ENCODE results near the gene AKAP11.

DNA sequence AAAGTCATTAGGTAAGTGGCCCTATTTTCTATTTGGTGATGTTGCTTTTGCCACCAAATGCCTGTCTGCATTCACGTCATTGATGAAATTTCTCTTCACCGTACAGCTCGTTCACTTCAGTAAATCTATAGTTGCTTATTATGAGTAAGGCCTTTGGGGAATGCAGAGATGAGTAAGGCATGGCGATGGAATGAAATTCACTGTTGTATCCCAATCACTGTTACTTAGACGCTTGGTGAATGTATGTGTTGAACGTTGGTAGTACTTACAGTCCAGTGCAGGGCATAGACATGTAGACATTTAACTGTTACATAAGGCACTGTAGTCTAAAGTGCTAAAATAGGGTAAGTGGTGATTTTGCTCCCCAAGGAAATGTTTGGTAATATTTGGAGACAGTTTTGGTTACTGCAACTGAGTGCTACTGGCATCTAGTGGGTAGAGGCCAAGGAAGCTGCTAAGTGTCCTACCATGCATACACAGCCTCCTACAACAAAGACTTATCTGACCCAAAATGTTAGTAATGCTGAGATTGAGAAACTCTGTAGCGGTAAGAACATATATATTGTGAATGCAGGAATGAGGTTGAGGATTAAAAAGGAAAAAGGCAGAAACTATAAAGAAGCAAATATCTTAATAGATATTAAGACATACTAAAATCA is 5.8 kb downstream of the AKAP11 start:
- TF ChIP-seq KDM5A (IDR thresholded peaks at IDR 0.05; ENCODE audit: borderline replicate concordance, low read length) (no peak), FOXJ3 (CRISPR knock-in tag; IDR thresholded peaks at IDR 0.05; ENCODE audit: borderline replicate concordance) (no peak), ZNF274 (CRISPR knock-in tag; IDR thresholded peaks at IDR 0.05) (no peak), CTCF (CRISPR knock-in tag; IDR thresholded peaks at IDR 0.05) (no peak), MAFG (CRISPR knock-in tag; IDR thresholded peaks at IDR 0.05) (no peak), ZNF468 (CRISPR knock-in tag; IDR thresholded peaks at IDR 0.05) (no peak)
- TF ChIP-seq, protein P1, sequence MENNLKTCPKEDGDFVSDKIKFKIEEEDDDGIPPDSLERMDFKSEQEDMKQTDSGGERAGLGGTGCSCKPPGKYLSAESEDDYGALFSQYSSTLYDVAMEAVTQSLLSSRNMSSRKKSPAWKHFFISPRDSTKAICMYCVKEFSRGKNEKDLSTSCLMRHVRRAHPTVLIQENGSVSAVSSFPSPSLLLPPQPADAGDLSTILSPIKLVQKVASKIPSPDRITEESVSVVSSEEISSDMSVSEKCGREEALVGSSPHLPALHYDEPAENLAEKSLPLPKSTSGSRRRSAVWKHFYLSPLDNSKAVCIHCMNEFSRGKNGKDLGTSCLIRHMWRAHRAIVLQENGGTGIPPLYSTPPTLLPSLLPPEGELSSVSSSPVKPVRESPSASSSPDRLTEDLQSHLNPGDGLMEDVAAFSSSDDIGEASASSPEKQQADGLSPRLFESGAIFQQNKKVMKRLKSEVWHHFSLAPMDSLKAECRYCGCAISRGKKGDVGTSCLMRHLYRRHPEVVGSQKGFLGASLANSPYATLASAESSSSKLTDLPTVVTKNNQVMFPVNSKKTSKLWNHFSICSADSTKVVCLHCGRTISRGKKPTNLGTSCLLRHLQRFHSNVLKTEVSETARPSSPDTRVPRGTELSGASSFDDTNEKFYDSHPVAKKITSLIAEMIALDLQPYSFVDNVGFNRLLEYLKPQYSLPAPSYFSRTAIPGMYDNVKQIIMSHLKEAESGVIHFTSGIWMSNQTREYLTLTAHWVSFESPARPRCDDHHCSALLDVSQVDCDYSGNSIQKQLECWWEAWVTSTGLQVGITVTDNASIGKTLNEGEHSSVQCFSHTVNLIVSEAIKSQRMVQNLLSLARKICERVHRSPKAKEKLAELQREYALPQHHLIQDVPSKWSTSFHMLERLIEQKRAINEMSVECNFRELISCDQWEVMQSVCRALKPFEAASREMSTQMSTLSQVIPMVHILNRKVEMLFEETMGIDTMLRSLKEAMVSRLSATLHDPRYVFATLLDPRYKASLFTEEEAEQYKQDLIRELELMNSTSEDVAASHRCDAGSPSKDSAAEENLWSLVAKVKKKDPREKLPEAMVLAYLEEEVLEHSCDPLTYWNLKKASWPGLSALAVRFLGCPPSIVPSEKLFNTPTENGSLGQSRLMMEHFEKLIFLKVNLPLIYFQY (CRISPR knock-in tag; IDR thresholded peaks at IDR 0.05; ENCODE audit: borderline replicate concordance), result no peak
